Measurements from ENCODE around the gene CLRN1. TPM values are rescaled to one million over a fixed set of nuclear protein-coding genes. Genes with fewer than 3 reads are reported as not detected.
"Not testable (repeated sequence)": the region's sequence is repeated elsewhere in the genome, so short reads cannot be mapped to it uniquely, and the experiment has no call there.

The CLRN1 gene
- total RNA-seq, 2 donors from 2014 or later = not detected

GRCh38 chr3:150989208-150989607 lies 16.7 kb upstream of the CLRN1 start:
- Histone ChIP-seq H3K36me3 (no peaks in the 10 kb centered on the region), H3K27me3 (no peaks in the 10 kb centered on the region), H3K9ac (ENCODE audit: low read depth in 2 of 2, low read length in 2 of 2) (no peak overlapping the region), H3K4me1 (no peaks in the 10 kb centered on the region), H3K27ac (no peak overlapping the region), H3K9me3 (no peaks in the 10 kb centered on the region), H3K4me3 (no peak overlapping the region)
- no peak for TF ChIP-seq CTCF (IDR thresholded peaks at IDR 0.05)
- no peak for DNase-seq
- intact Hi-C loops (cut with DNase I) = no loop called here

GRCh38 chr3:150988395-150988794 lies 15.9 kb upstream of the CLRN1 start:
- H3K9me3 ChIP-seq; H3K4me1 ChIP-seq; H3K36me3 ChIP-seq; H3K9ac ChIP-seq (ENCODE audit: low read depth in 2 of 2, low read length in 2 of 2); DNase-seq; H3K27me3 ChIP-seq; H3K27ac ChIP-seq; intact Hi-C loops (cut with DNase I); H3K4me3 ChIP-seq: not testable (repeated sequence)

- intact Hi-C loops (cut with DNase I) = no loop called here
- Histone ChIP-seq H3K4me3 (no peak overlapping the region), H3K9me3 (no peaks in the 10 kb centered on the region), H3K27me3 (no peaks in the 10 kb centered on the region), H3K27ac (no peak overlapping the region), H3K4me1 (no peaks in the 10 kb centered on the region), H3K9ac (ENCODE audit: low read depth in 2 of 2, low read length in 2 of 2) (no peak overlapping the region), H3K36me3 (no peaks in the 10 kb centered on the region)
- DNase-seq = no peak
- TF ChIP-seq CTCF (IDR thresholded peaks at IDR 0.05) = no peak
Measured at GRCh38 chr3:150985711-150986110, 13.2 kb upstream of the CLRN1 start.

GRCh38 chr3:150984066-150984465 lies 11.5 kb upstream of the CLRN1 start:
- Histone ChIP-seq H3K4me3 (no peak overlapping the region), H3K9ac (ENCODE audit: low read depth in 2 of 2, low read length in 2 of 2) (no peak overlapping the region), H3K4me1 (no peaks in the 10 kb centered on the region), H3K27ac (no peak overlapping the region), H3K9me3 (no peaks in the 10 kb centered on the region), H3K27me3 (no peaks in the 10 kb centered on the region), H3K36me3 (no peaks in the 10 kb centered on the region)
- DNase-seq = no peak
- intact Hi-C loops (cut with DNase I) = no loop called here
- TF ChIP-seq CTCF (IDR thresholded peaks at IDR 0.05) = no peak

GRCh38 chr3:150978566-150979148 lies 6.1 kb upstream of the CLRN1 start:
- no peak for TF ChIP-seq CTCF (IDR thresholded peaks at IDR 0.05)

GRCh38 chr3:150975992-150976368 lies 3.5 kb upstream of the CLRN1 start:
- H3K9ac ChIP-seq (ENCODE audit: low read depth in 2 of 2, low read length in 2 of 2) = no peak overlapping the region
- no peaks in the 10 kb centered on the region for H3K36me3 ChIP-seq
- no peak overlapping the region for H3K4me3 ChIP-seq
- H3K27me3 ChIP-seq = no peaks in the 10 kb centered on the region
- intact Hi-C loops (cut with DNase I) = no loop called here
- no peak overlapping the region for H3K27ac ChIP-seq
- DNase-seq = no peak
- H3K4me1 ChIP-seq = no peaks in the 10 kb centered on the region
- no peaks in the 10 kb centered on the region for H3K9me3 ChIP-seq
- TF ChIP-seq CTCF (IDR thresholded peaks at IDR 0.05) = no peak

More at GRCh38 chr3:150978566-150979148, 6.1 kb upstream of the CLRN1 start:
- H3K4me3 ChIP-seq = no peak overlapping the region
- H3K9me3 ChIP-seq = no peaks in the 10 kb centered on the region
- H3K9ac ChIP-seq (ENCODE audit: low read depth in 2 of 2, low read length in 2 of 2) = no peak overlapping the region
- no peak for DNase-seq
- no peaks in the 10 kb centered on the region for H3K4me1 ChIP-seq
- no peak overlapping the region for H3K27ac ChIP-seq
- no peaks in the 10 kb centered on the region for H3K36me3 ChIP-seq
- intact Hi-C loops (cut with DNase I) = no loop called here
- H3K27me3 ChIP-seq = no peaks in the 10 kb centered on the region
